Measurements from ENCODE around the gene RNF144A.

GRCh38 chr2:6906165-6906741, 11.0 kb upstream of the RNF144A start:
- TF ChIP-seq, protein P1, sequence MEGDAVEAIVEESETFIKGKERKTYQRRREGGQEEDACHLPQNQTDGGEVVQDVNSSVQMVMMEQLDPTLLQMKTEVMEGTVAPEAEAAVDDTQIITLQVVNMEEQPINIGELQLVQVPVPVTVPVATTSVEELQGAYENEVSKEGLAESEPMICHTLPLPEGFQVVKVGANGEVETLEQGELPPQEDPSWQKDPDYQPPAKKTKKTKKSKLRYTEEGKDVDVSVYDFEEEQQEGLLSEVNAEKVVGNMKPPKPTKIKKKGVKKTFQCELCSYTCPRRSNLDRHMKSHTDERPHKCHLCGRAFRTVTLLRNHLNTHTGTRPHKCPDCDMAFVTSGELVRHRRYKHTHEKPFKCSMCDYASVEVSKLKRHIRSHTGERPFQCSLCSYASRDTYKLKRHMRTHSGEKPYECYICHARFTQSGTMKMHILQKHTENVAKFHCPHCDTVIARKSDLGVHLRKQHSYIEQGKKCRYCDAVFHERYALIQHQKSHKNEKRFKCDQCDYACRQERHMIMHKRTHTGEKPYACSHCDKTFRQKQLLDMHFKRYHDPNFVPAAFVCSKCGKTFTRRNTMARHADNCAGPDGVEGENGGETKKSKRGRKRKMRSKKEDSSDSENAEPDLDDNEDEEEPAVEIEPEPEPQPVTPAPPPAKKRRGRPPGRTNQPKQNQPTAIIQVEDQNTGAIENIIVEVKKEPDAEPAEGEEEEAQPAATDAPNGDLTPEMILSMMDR (IDR thresholded peaks at IDR 0.05): no peak
- TF ChIP-seq POLR2A (IDR thresholded peaks at IDR 0.05): no peak
- no peak for TF ChIP-seq POLR2AphosphoS5 (IDR thresholded peaks at IDR 0.05)

Measured in stomach (tissue), 4 donors.